Calu3 (cell line): Measurements from ENCODE around the gene TAF4B. TPM values are rescaled to one million over a fixed set of nuclear protein-coding genes. Genes with fewer than 3 reads are reported as not detected.

ENCODE experiments used
- BruUV-seq: library from RNA; stranded (reverse); fragments of 400-500 nt; replicated peaks from 2 replicates; lab custom pipeline; 2021; lab: Mats Ljungman, UMichigan
- CTCF ChIA-PET: fragments of 300-600 bp; sonication (Branson Sonifier 250); formaldehyde crosslinking; loops from one replicate; lab custom pipeline; 2022; ENCODE audit warnings: antibody characterized with exemption; lab: Charles Lee
- DNase-seq: peaks from one replicate; pipeline ENCODE4 v3.0.0; 2022
- H3K27ac Mint-ChIP-seq: one replicate; pipeline ENCODE4 v1.8.0; 2022; ENCODE audit warnings: mixed read lengths; ENCODE audit not compliant: unreplicated experiment
- H3K27me3 Mint-ChIP-seq: one replicate; pipeline ENCODE4 v1.8.0; 2022; ENCODE audit warnings: mixed read lengths; ENCODE audit not compliant: unreplicated experiment
- H3K36me3 Mint-ChIP-seq: one replicate; pipeline ENCODE4 v1.8.0; 2022; ENCODE audit warnings: mild to moderate bottlenecking, moderate library complexity, mixed read lengths; ENCODE audit not compliant: insufficient read depth, unreplicated experiment
- H3K4me1 Mint-ChIP-seq: one replicate; pipeline ENCODE4 v1.8.0; 2022; ENCODE audit warnings: mild to moderate bottlenecking, low read depth, mixed read lengths; ENCODE audit not compliant: unreplicated experiment
- H3K4me3 Mint-ChIP-seq: one replicate; pipeline ENCODE4 v1.8.0; 2022; ENCODE audit warnings: mild to moderate bottlenecking, low read depth, moderate library complexity, mixed read lengths; ENCODE audit not compliant: unreplicated experiment
- H3K9me3 Mint-ChIP-seq: one replicate; pipeline ENCODE4 v1.8.0; 2022; ENCODE audit warnings: low read depth, mixed read lengths; ENCODE audit not compliant: unreplicated experiment
- intact Hi-C: fragments of 100-400 bp; cut with micrococcal nuclease; formaldehyde crosslinking; loops from one replicate; pipeline ENCODE4 v1.10.0; 2022; ENCODE audit not compliant: unreplicated experiment
- total RNA-seq: library from RNA; stranded (reverse); gene quantifications from 2 replicates; pipeline ENCODE4 v1.2.3, GENCODE V29; 2022
- TF ChIP-seq, protein P1 (sequence below): fragments of 200-600 bp; IDR thresholded peaks from one replicate; pipeline ENCODE4 v1.8.0; 2022; ENCODE audit warnings: antibody characterized with exemption; ENCODE audit not compliant: unreplicated experiment

Gene TAF4B
- total RNA-seq, 1 experiment from 2014 or later = 9.6 TPM

DNA sequence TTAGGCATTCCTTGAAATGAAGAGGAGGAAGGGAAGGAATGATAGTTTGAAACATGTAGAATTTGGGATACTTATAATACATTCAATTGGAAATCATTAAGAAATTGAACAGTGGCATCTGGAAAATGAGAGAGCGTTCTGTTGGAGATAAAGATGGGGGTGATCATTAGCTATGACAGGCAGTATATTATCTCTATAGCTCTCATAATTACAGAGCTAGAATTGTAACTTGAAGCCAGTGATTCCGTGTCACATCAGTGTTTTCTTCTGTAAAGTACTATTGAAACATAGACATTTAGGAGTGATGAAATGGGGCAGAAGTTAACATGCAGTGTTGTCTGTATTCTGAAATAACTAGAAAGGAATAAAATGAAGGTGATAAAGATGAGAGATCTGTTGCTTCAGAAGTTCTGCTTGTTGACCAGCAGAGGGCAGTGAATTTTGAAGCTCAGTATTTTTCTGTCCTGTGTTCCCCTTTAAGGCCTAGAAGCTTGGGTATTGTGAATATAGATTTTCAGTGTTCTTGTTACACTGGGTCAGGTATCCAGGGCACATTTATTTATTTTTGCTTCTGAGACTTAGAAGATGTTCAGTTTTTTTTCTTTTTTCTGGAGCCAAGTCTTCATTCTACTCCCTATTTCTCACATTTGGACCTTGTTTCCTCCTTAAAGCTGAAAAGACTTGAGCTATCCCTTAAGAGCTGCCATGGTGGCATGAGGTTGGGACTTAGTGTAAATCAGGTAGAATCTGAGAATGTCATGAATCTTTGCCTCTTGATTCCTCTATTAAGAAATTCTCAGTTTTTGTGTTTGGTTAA is 157.4 kb downstream of the TAF4B start:
- peak; percentile 22 for DNase-seq
- no TSS peak for BruUV-seq
- no peaks in the 10 kb centered on the region for H3K27me3 Mint-ChIP-seq
- H3K27ac Mint-ChIP-seq = no peak overlapping the region
- TF ChIP-seq, protein P1, sequence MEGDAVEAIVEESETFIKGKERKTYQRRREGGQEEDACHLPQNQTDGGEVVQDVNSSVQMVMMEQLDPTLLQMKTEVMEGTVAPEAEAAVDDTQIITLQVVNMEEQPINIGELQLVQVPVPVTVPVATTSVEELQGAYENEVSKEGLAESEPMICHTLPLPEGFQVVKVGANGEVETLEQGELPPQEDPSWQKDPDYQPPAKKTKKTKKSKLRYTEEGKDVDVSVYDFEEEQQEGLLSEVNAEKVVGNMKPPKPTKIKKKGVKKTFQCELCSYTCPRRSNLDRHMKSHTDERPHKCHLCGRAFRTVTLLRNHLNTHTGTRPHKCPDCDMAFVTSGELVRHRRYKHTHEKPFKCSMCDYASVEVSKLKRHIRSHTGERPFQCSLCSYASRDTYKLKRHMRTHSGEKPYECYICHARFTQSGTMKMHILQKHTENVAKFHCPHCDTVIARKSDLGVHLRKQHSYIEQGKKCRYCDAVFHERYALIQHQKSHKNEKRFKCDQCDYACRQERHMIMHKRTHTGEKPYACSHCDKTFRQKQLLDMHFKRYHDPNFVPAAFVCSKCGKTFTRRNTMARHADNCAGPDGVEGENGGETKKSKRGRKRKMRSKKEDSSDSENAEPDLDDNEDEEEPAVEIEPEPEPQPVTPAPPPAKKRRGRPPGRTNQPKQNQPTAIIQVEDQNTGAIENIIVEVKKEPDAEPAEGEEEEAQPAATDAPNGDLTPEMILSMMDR = peak; percentile 73
- no peaks in the 10 kb centered on the region for H3K9me3 Mint-ChIP-seq
- intact Hi-C loops = loop anchor here (1.0 to 2.0 kb wide), 2 partner anchors 76 to 265 kb away; no protein-coding TSS in a partner anchor
- no peaks in the 10 kb centered on the region for H3K36me3 Mint-ChIP-seq
- no peak overlapping the region for H3K4me3 Mint-ChIP-seq
- peaks cover 41% of the 10 kb centered on the region for H3K4me1 Mint-ChIP-seq
- CTCF ChIA-PET = interaction anchor here (0.5 to 1.5 kb wide), 19 partner anchors 9 to 834 kb away, joined by 3 to 8 read pairs (median 4); no protein-coding TSS in a partner anchor

DNA sequence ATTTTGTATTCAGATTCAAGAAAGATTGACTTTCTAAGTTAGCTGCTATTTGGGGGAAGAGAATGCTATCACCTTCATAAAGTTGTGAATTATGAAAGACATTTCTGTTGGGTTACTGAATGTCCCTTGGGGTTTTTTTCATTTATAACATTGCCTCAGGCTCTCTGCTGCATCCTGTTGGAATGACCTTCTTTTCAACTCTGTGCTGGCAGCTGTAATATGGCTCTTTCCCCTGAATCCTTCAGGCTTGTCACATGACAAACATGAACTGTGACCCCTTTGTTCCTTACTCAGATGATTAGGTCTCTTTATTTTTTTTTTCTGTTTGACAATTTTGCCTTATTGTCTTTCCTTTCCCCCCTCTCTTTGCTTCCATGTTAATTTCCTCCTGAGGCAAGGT is 159.8 kb downstream of the TAF4B start:
- peak overlapping the region; percentile 6 for H3K4me3 Mint-ChIP-seq
- no peaks in the 10 kb centered on the region for H3K27me3 Mint-ChIP-seq
- intact Hi-C loops = no loop called here
- H3K27ac Mint-ChIP-seq = peak overlapping the region; percentile 90
- peak; percentile 56 for DNase-seq
- no TSS peak for BruUV-seq
- H3K9me3 Mint-ChIP-seq = no peaks in the 10 kb centered on the region
- H3K36me3 Mint-ChIP-seq = peaks cover 6% of the 10 kb centered on the region
- H3K4me1 Mint-ChIP-seq = peaks cover 41% of the 10 kb centered on the region
- CTCF ChIA-PET = interaction anchor here (0.5 to 2.1 kb wide), 2 partner anchors 77 to 79 kb away, joined by 4 to 6 read pairs; no protein-coding TSS in a partner anchor
- TF ChIP-seq, protein P1 = no peak

DNA sequence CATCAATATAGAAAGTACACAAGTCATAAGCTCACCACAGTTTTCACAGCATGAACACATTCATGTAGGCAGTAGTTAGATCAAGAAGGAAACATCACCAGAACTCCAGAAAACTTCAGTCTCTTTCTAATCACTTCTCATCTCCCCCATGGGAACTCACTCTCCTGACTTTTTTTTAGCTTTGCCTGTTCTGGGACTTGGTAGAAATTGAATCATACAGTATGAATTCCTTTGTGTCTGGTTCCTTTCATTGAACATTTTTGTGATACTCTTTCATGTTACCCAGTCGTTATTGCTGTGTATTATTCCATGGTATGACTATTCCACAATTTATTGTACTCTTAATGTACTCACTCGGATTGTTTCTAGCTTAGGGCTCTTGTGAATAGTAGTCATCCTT is 160.2 kb downstream of the TAF4B start:
- intact Hi-C loops = no loop called here
- no peak for DNase-seq
- Mint-ChIP-seq H3K36me3 (peaks cover 6% of the 10 kb centered on the region), H3K27me3 (no peaks in the 10 kb centered on the region), H3K9me3 (no peaks in the 10 kb centered on the region), H3K27ac (peak overlapping the region; percentile 90), H3K4me3 (peak overlapping the region; percentile 6), H3K4me1 (peaks cover 41% of the 10 kb centered on the region)
- BruUV-seq = no TSS peak
- TF ChIP-seq, protein P1 = no peak
- CTCF ChIA-PET = interaction anchor here (0.5 to 2.1 kb wide), 3 partner anchors 80 to 437 kb away, joined by 3 to 6 read pairs (median 5); no protein-coding TSS in a partner anchor

DNA sequence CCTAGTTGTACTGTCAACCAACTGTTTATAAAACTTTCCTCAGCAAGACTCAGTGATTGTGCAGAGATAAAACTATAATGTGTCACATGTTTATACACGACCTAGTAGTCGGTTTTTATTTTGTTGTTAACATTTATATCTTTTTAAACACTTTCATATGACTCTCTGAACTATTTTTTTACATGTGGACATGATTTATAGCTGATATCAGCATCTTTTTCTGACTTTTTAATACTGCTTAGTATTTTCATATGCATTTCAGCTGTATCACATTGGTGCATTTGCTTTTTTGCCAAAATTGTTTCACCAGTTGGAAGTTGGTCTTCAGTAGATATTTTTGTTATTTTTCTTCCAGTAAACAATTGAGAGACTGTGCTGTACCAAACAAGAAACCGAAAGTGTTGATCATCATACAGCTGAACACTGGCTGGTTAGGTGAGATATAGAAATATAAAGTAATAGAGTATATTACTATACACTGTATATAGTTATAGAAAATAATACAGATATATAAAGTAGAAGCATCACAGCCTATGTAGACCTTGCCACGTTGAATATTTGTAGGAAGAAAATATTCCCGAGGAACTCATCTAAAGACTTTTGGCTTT is 167.9 kb downstream of the TAF4B start:
- no peak for DNase-seq
- Mint-ChIP-seq H3K27ac (no peak overlapping the region), H3K4me1 (no peaks in the 10 kb centered on the region), H3K9me3 (no peaks in the 10 kb centered on the region), H3K27me3 (no peaks in the 10 kb centered on the region), H3K36me3 (peaks cover 6% of the 10 kb centered on the region), H3K4me3 (no peak overlapping the region)
- intact Hi-C loops = no loop called here
- no TSS peak for BruUV-seq
- TF ChIP-seq, protein P1 = no peak
- CTCF ChIA-PET = no interaction called here
